PFSK-1 (cell line): ENCODE results near the gene MEGF11.

Experiments
- FOXP2 ChIP-seq: optimal IDR thresholded peaks from 2 replicates; pipeline ENCODE3; 2011; ENCODE audit warnings: borderline replicate concordance, control low read depth, inconsistent platforms; ENCODE audit not compliant: insufficient read depth; ENCODE audit errors: extremely low read length, extremely low read depth
- POLR2AphosphoS5 ChIP-seq: IDR thresholded peaks from 2 replicates; pipeline ENCODE4 v1.6.1; 2012; ENCODE audit warnings: low read depth, mild to moderate bottlenecking, control low read depth, low read length, moderate library complexity
- REST ChIP-seq, 2 experiments: IDR thresholded peaks; 2 replicates each; pipeline versions ENCODE4 v1.6.1 to v1.8.0; 2011 to 2012; ENCODE audit warnings: low read depth in 2 of 2, low read length in 2 of 2, control low read depth in 1 of 2, inconsistent platforms in 1 of 2, mild to moderate bottlenecking in 1 of 2, moderate library complexity in 1 of 2; ENCODE audit not compliant: insufficient read depth in 1 of 2
- SIN3A ChIP-seq: IDR thresholded peaks from 2 replicates; pipeline ENCODE4 v1.6.1; 2012; ENCODE audit warnings: mild to moderate bottlenecking, low read length, moderate library complexity, borderline replicate concordance; ENCODE audit not compliant: insufficient read depth
- TAF1 ChIP-seq: IDR thresholded peaks from 2 replicates; pipeline ENCODE4 v1.6.1; 2012; ENCODE audit warnings: low read length, control low read depth, borderline replicate concordance; ENCODE audit not compliant: insufficient read depth

Gene MEGF11

GRCh38 chr15:66021496-66022162 is 231.9 kb downstream of the MEGF11 start:
- TF ChIP-seq REST (IDR thresholded peaks at IDR 0.05; ENCODE audit: insufficient read depth in 1 of 2, low read depth in 2 of 2, low read length in 2 of 2): no peak
- TF ChIP-seq FOXP2: no peak
- TF ChIP-seq SIN3A: no peak
- no peak for TF ChIP-seq TAF1
- no peak for TF ChIP-seq POLR2AphosphoS5

GRCh38 chr15:66019826-66020398 is 233.6 kb downstream of the MEGF11 start:
- TF ChIP-seq REST (IDR thresholded peaks at IDR 0.05; ENCODE audit: insufficient read depth in 1 of 2, low read depth in 2 of 2, low read length in 2 of 2) (no peak), FOXP2 (no peak), POLR2AphosphoS5 (no peak), SIN3A (no peak), TAF1 (no peak)

- no peak for TF ChIP-seq FOXP2
- TF ChIP-seq POLR2AphosphoS5: no peak
- no peak for TF ChIP-seq SIN3A
- no peak for TF ChIP-seq REST (IDR thresholded peaks at IDR 0.05; ENCODE audit: insufficient read depth in 1 of 2, low read depth in 2 of 2, low read length in 2 of 2)
- TF ChIP-seq TAF1: no peak
Observed at GRCh38 chr15:66019368-66019767, 234.2 kb downstream of the MEGF11 start.

- TF ChIP-seq POLR2AphosphoS5 (no peak), REST (IDR thresholded peaks at IDR 0.05; ENCODE audit: insufficient read depth in 1 of 2, low read depth in 2 of 2, low read length in 2 of 2) (no peak), TAF1 (no peak), FOXP2 (no peak), SIN3A (no peak)
Observed at GRCh38 chr15:66018488-66018797, 235.1 kb downstream of the MEGF11 start.
